HFFc6 (cell line): Measurements from ENCODE around the gene RGS14. TPM values are rescaled to one million over a fixed set of nuclear protein-coding genes. Genes with fewer than 3 reads are reported as not detected.
A peak's percentile ranks its signal among the peaks of the same experiment; 100 is the strongest.

Experiments used
- DNase-seq: peaks from one replicate; pipeline ENCODE4 v3.0.0-alpha.2; 2018
- H3K27ac Mint-ChIP-seq: 2 replicates; pipeline ENCODE4 v1.8.0; 2020; ENCODE audit warnings: mild to moderate bottlenecking, mixed read lengths
- H3K27me3 Mint-ChIP-seq: 2 replicates; pipeline ENCODE4 v1.8.0; 2021; ENCODE audit warnings: mild to moderate bottlenecking, moderate library complexity, mixed read lengths; ENCODE audit not compliant: insufficient read depth
- H3K36me3 Mint-ChIP-seq: 2 replicates; pipeline ENCODE4 v1.8.0; 2021; ENCODE audit warnings: low read depth, mixed read lengths
- H3K4me1 Mint-ChIP-seq: 2 replicates; pipeline ENCODE4 v1.8.0; 2020; ENCODE audit warnings: low read depth, mixed read lengths
- H3K4me3 Mint-ChIP-seq: 2 replicates; pipeline ENCODE4 v1.8.0; 2020; ENCODE audit warnings: mild to moderate bottlenecking, moderate library complexity, mixed read lengths
- H3K9me3 Mint-ChIP-seq: 2 replicates; pipeline ENCODE4 v1.8.0; 2020; ENCODE audit warnings: mild to moderate bottlenecking, mixed read lengths
- CTCF ChIP-seq: fragments of 200-600 bp; sonication (generic); IDR thresholded peaks from 2 replicates; pipeline ENCODE4 v1.5.0; 2021; ENCODE audit warnings: antibody characterized with exemption, mild to moderate bottlenecking
- total RNA-seq, 6 experiments: library from RNA; stranded (reverse); fragmentation: NEBNext Ultra II Directional; extraction: Animal tissue kit (Norgen Biotek cat#: 25700); gene quantifications; 2 replicates in 1 of 6; 3 replicates in 5 of 6; pipeline ENCODE4 v1.2.3, GENCODE V29; 2021

The RGS14 gene
- total RNA-seq, 6 experiments from 2014 or later = 1.0 to 2.2 (median 1.2) TPM

GRCh38 chr5:177369645-177370440, 12.1 kb downstream of the RGS14 start:
- Mint-ChIP-seq H3K9me3 (no peaks in the 10 kb centered on the region), H3K4me1 (peaks cover 21% of the 10 kb centered on the region), H3K27ac (no peak overlapping the region), H3K36me3 (no peaks in the 10 kb centered on the region; the same call in 1 of the 2 replicates), H3K27me3 (peaks cover 18% of the 10 kb centered on the region), H3K4me3 (no peak overlapping the region)
- TF ChIP-seq CTCF = no peak
- DNase-seq = no peak

- peak; percentile 51 for TF ChIP-seq CTCF
- H3K9me3 Mint-ChIP-seq = no peaks in the 10 kb centered on the region
- no peaks in the 10 kb centered on the region; the same call in 1 of the 2 replicates for H3K36me3 Mint-ChIP-seq
- peak; percentile 47 for DNase-seq
- peaks cover 21% of the 10 kb centered on the region for H3K4me1 Mint-ChIP-seq
- H3K4me3 Mint-ChIP-seq = no peak overlapping the region
- H3K27me3 Mint-ChIP-seq = peaks cover 18% of the 10 kb centered on the region
- no peak overlapping the region for H3K27ac Mint-ChIP-seq
Measured at GRCh38 chr5:177370488-177371119, 12.9 kb downstream of the RGS14 start.

GRCh38 chr5:177371120-177372033, 13.7 kb downstream of the RGS14 start:
- no peak for TF ChIP-seq CTCF
- H3K27ac Mint-ChIP-seq = no peak overlapping the region
- no peak for DNase-seq

GRCh38 chr5:177372034-177372896, 14.5 kb downstream of the RGS14 start:
- H3K27me3 Mint-ChIP-seq = peaks cover 23% of the 10 kb centered on the region
- TF ChIP-seq CTCF = no peak
- DNase-seq = no peak
- no peaks in the 10 kb centered on the region; the same call in 1 of the 2 replicates for H3K36me3 Mint-ChIP-seq
- H3K4me3 Mint-ChIP-seq = no peak overlapping the region
- H3K9me3 Mint-ChIP-seq = no peaks in the 10 kb centered on the region
- H3K4me1 Mint-ChIP-seq = peaks cover 11% of the 10 kb centered on the region
- no peak overlapping the region for H3K27ac Mint-ChIP-seq

More at GRCh38 chr5:177371120-177372033, 13.7 kb downstream of the RGS14 start:
- H3K4me1 Mint-ChIP-seq = peaks cover 18% of the 10 kb centered on the region
- no peaks in the 10 kb centered on the region; the same call in 1 of the 2 replicates for H3K36me3 Mint-ChIP-seq
- H3K4me3 Mint-ChIP-seq = no peak overlapping the region
- no peaks in the 10 kb centered on the region for H3K9me3 Mint-ChIP-seq
- peaks cover 23% of the 10 kb centered on the region for H3K27me3 Mint-ChIP-seq
